ENCODE measurements around the gene ZCCHC3. TPM values are rescaled to one million over a fixed set of nuclear protein-coding genes. Genes with fewer than 3 reads are reported as not detected.
"Not testable (repeated sequence)": the region's sequence is repeated elsewhere in the genome, so short reads cannot be mapped to it uniquely, and the experiment has no call there.

The ZCCHC3 gene
- 18.8 and 23.8 TPM in 2 replicates for total RNA-seq

DNA sequence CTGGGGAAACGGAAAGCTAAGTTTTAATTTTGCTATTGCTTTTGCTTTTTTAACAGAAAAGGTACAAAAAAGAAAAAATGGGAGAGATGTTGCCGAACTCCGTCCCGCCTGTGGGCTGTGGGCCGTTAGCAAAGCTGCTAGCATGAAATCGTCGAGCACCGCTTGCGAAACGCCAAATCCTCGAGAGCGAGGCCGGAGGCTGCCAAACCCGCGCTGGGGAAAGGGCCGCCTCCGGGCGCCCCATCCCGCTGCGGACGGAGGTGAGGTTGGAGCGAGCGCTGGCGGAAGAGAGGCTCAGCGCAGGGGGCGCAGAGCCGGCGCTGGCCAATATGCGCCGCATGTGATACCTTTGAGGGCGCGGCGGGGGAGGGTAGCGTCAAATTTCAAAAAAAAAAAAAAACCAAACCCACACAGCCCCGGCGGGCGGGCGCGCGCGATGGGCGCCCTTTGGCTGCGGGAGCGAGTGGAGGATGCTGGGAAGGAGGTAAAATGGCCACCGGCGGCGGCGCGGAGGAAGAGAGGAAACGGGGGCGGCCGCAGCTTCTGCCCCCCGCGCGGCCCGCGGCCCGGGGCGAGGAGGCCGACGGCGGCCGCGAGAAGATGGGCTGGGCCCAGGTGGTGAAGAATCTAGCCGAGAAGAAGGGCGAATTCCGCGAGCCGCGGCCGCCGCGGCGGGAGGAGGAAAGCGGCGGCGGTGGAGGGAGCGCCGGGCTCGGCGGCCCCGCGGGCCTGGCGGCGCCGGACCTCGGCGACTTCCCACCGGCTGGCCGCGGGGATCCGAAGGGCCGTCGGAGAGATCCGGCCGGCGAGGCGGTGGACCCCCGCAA is at the start of gene ZCCHC3:
Gene ZCCHC3, plus strand, starts transcription at position 473 of the 827 bp plus-strand sequence. Its CDS starts 17 bp downstream, at position 490.
- peak; percentile 90 for DNase-seq

DNA sequence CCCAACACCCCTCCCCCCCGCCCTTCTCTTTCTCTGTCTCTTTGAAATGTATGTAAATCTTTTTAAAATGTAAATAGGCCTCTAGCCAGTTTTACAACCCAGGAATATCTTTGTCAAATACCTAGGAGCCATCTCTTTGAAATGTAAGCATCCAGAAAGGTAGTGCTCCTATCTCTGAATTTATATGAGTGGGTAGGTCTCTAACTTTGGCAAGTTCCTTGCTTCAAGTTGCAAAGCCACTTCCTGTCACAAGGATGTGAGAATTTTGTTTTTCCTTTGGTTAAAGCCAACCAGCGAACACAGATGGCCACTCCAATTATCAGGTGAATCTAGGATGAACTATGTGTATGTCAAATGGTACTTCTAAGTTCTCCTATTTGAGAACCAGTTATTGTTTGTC is 46.0 kb upstream of the ZCCHC3 start:
- DNase-seq = no peak

DNA sequence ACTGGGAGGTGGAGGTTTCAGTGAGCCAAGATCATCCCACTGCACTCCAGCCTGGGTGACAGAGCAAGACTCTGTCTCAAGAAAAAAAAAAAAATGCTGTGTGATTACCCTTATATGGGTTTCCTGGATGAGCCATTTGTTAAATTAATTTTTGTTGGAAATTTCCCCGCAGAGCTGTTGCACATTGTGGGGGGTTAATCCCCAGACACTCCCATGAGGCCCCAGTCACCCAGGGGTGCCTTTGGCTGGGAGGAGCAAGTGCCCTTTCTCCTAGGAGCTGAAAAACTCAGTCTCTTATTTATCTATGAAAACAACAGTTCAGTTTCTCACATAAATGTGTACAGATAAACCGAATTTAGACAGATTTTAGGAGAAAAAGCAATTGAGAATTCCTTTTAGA is 44.6 kb upstream of the ZCCHC3 start:
- DNase-seq = no peak

- DNase-seq = not testable (repeated sequence)
These were observed 43.9 kb upstream of the ZCCHC3 start for GRCh38 chr20:253447-253846.

DNA sequence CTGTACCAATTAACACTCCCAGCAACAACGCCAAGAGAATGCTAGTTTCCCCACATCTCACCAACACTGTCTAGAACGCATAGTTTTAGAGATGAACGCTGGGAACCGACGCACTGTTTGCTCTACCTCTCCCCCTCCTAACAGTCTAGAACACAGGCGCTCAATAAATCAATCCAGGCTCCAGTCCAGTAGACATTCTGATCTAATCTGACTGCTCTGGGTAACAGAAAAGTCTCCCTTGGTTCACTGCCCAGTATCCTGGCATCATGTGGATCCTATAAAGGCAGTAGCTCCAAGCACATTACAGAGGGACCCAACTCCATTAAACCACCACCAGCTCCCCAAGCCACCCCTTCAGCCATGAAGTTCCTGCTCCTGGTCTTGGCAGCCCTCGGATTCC is 40.0 kb upstream of the ZCCHC3 start, which contains the start of gene DEFB132:
Gene DEFB132, plus strand, starts transcription at position 306 of the 400 bp plus-strand sequence. Its CDS starts 55 bp downstream, at position 361.
- DNase-seq = no peak

- DNase-seq = no peak
These were observed 39.0 kb upstream of the ZCCHC3 start for GRCh38 chr20:258269-258858.

GRCh38 chr20:258963-259362 is 38.4 kb upstream of the ZCCHC3 start:
- DNase-seq = peak; percentile 53

DNA sequence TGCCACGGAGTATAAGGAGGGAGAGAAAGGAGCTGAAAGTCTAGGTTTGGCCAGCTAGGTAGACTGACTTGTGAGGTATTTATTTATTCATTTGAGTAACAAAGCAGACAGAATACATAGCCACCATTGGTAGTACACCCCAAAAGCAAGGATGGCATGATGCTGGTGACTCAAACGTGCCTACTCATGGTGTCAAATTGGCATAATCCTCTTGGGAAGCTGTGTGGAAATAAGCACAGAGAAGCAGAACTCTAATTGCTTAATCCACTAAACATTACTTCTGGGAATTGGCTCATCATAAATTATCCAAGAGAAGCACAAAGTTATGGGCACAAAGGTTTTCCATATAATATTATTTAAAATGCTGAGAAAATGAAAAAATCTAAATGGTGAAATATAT is 37.4 kb upstream of the ZCCHC3 start:
- no peak for DNase-seq

- DNase-seq = no peak
These were observed 33.7 kb upstream of the ZCCHC3 start for GRCh38 chr20:263701-264100.

GRCh38 chr20:266596-267562 is 30.5 kb upstream of the ZCCHC3 start:
- peak; percentile 89 for DNase-seq

DNA sequence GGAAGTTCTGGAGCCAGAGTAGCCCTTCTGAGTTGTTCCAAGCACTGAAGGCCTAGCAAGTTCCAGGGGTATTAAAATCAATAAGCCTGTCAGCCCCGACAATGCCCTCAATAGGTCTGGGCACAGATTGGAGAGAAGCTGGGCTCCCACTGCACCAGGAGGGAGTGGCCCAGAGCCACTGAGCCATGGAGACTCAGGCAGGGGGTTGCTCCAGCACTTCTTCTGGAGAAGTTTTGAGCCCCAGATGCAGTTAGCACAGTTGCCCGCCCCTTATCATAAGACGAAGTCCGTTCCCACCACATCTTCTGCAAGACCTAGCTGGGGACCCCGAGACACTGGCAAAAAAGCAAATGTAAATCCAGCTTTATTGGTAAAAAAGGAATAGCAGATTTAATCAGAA is 26.9 kb upstream of the ZCCHC3 start:
- DNase-seq = no peak

DNA sequence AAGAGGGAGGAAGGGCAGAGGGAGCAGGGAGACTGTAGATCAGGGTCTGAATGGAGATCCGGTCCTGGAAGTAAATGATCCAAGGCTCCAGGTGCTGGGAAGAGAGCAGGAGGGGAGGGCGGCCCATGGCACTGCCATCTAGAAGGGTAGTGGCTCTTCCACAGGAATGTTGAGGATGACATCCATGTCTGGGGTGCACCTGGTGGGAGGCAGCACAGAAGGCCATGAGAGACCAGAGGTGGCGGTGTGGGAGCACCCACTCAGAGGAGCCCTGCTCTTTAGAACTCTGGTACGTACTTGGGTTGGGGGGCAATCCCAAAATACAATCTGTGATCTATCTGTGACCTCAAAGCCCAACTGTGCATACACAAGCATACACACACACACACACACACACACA is 26.3 kb upstream of the ZCCHC3 start:
- DNase-seq = no peak

DNA sequence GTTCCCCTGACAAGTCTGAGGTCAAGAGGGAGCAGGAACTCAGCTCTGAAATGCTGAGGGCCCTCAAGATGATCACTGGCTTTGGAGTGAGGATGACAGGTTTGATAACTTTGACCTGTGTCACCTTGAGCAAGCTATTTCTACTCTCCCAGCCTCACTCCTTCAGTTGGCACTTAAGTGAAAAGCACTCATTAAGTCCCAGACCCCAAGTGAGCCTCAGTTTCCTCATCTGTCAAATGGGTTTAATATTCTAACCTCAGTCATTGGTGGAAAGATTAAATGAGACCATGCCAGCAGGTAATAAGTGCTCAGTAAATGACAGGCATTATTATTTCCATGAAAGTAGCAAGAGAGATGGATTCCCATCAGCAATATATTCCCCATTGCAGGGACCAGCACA is 25.8 kb upstream of the ZCCHC3 start:
- DNase-seq = no peak

GRCh38 chr20:272718-273117 is 24.7 kb upstream of the ZCCHC3 start:
- DNase-seq = no peak

GRCh38 chr20:273884-274283 is 23.5 kb upstream of the ZCCHC3 start:
- DNase-seq = no peak

DNA sequence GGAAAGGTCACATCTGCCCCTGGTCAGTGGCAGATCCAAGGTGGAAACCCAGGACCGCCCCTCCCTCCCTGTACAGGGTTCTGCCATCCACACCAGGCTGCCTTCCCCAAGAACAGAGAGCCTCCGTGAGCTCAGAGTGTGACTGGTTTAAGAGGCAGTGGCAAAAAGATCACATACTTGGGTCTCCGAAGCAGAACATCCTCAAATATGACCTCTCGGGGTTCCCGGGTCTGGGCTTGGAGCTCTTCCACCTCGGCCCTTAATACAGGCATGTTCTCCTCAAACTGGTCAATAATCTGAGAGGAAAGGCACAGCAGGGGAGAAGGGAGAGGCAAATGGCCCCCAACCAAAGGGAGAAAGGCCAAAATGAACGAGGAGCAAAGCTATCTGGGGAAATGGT is 21.6 kb upstream of the ZCCHC3 start:
- no peak for DNase-seq

- DNase-seq = no peak
These were observed 20.5 kb upstream of the ZCCHC3 start for GRCh38 chr20:276620-277495.

DNA sequence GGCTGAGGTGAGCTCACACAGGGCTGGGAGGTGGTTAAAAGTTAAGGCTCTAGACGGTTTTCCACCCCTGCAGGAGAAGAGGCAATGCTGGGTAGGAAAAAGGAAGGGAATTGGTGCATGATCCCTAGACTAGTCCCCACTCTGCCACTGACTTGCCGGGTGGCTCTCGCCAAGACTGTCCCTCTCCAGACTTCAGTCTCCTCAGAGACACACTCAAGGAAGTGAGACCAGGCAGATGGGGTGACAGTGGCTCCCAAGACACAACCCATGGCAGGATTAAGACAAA is 19.9 kb upstream of the ZCCHC3 start:
- DNase-seq = no peak

DNA sequence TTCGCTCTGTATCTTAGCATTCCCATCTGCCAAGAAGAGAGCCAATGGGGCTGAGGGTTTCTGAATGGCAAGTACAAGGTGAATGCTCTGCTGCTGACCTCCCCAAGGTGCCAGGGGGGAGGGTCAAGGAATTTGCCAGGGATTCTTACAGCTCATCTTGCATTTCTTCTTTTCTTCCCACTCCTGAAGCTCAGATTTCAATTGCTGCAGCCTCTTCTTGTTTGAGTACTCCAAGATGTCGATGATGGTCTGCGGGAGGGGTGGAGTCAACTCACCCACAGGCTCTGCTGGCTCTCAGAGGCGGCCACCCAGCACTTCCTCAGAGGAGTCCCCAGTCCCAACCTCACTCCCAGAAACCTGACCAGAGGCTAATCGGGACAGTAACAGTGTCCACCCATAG is 19.2 kb upstream of the ZCCHC3 start:
- DNase-seq = no peak

GRCh38 chr20:278607-279571 is 18.5 kb upstream of the ZCCHC3 start:
- DNase-seq = peak; percentile 67

DNA sequence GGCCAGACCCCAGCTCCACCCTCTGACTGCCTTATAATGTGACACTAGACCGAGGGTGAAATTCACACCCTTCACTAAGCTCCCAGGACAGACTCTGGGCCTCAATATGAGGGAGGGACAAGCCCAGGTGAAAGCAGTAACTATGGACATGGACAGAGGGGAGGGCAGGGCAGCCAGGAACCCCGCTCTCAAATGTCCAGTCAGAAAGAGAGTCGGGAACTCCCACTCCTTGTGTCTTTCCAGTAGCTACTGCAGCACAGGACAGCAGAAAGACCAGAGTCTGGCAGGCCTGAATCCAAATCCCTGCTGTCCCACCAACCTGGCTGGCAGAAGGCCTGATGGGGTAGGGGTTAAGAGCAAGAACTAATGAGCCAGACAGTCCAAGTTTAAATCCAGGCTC is 13.2 kb upstream of the ZCCHC3 start:
- DNase-seq = no peak

All from dermis blood vessel endothelial cell (primary cell).